Tibial artery (tissue), 4 donors: ENCODE data around the gene C2CD2L.

Source experiments
- DNase-seq, 2 donors: peaks; one replicate each; pipeline ENCODE4 v3.0.0-alpha.2; 2019
- H3K27ac ChIP-seq, 2 donors: fragments of 200-600 bp; sonication (generic) in 1 of 2; 1 replicate in 1 of 2; 2 replicates in 1 of 2; pipeline ENCODE4 v1.5.1; 2018 to 2019; ENCODE audit warnings: mild to moderate bottlenecking in 1 of 2
- H3K27me3 ChIP-seq, 2 donors: fragments of 200-600 bp; sonication (generic) in 1 of 2; one replicate each; pipeline versions ENCODE4 v1.5.1 to v1.6.0; 2016 to 2019
- H3K36me3 ChIP-seq, 3 donors: fragments of 200-600 bp; sonication (generic) in 2 of 3; one replicate each; pipeline ENCODE4 v1.5.1; 2016 to 2019; ENCODE audit warnings: mild to moderate bottlenecking in 2 of 3
- H3K4me1 ChIP-seq, 4 donors: fragments of 200-600 bp; sonication (generic) in 2 of 4; 1 replicate in 3 of 4; 2 replicates in 1 of 4; pipeline ENCODE4 v1.5.1; 2016 to 2019
- H3K4me3 ChIP-seq, 2 donors: fragments of 200-600 bp; sonication (generic) in 1 of 2; 1 replicate in 1 of 2; 2 replicates in 1 of 2; pipeline ENCODE4 v1.5.1; 2018 to 2019; ENCODE audit warnings: mild to moderate bottlenecking in 2 of 2
- H3K9me3 ChIP-seq, 3 donors: fragments of 200-600 bp; sonication (generic) in 1 of 3; one replicate each; pipeline ENCODE4 v1.5.1; 2016 to 2019
- intact Hi-C: fragments of 100-400 bp; cut with DNase I; formaldehyde crosslinking; loops from one replicate; pipeline ENCODE4 v1.15.0; 2023; ENCODE audit warnings: low total_unique reads
- TF ChIP-seq, protein P1 (sequence below), 2 experiments: fragments of 200-600 bp in 1 of 2; fragments of 450-650 bp in 1 of 2; IDR thresholded peaks; one replicate each; pipeline ENCODE4 v1.5.1; 2017 to 2019; ENCODE audit warnings: antibody characterized with exemption in 2 of 2, mild to moderate bottlenecking in 1 of 2, moderate library complexity in 1 of 2

Gene C2CD2L

DNA sequence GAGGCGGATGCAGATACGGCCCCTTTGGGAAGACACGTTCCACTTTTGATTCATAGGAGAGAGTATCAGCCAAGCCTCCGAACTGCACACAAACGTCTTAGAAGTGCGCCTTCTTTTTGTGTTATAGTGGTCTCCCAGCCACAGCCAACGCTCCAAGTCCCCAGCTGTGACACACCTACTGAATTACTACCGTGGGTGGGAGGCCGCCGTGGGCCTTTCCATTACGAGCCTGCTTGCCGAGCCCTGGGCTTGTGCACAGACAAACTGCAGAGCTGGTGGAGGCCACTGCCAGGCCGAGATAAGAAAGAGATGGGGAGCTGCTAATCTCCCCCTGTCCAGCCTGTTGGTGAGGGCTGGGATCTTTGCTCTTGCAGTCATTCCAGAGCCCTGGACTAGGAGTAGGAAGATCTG, 21.7 kb upstream of the C2CD2L start:
- Histone ChIP-seq H3K27ac (peak overlapping the region; percentile 70 to 82), H3K4me1 (peaks cover 5 to 15% (median 11%) of the 10 kb centered on the region in 4 donors), H3K4me3 (peak overlapping the region; percentile 66 to 86), H3K27me3 (no peaks in the 10 kb centered on the region), H3K36me3 (peaks cover 10 to 27% (median 22%) of the 10 kb centered on the region in 3 donors), H3K9me3 (no peaks in the 10 kb centered on the region)
- no peak for DNase-seq
- intact Hi-C loops = no loop called here
- TF ChIP-seq, protein P1, sequence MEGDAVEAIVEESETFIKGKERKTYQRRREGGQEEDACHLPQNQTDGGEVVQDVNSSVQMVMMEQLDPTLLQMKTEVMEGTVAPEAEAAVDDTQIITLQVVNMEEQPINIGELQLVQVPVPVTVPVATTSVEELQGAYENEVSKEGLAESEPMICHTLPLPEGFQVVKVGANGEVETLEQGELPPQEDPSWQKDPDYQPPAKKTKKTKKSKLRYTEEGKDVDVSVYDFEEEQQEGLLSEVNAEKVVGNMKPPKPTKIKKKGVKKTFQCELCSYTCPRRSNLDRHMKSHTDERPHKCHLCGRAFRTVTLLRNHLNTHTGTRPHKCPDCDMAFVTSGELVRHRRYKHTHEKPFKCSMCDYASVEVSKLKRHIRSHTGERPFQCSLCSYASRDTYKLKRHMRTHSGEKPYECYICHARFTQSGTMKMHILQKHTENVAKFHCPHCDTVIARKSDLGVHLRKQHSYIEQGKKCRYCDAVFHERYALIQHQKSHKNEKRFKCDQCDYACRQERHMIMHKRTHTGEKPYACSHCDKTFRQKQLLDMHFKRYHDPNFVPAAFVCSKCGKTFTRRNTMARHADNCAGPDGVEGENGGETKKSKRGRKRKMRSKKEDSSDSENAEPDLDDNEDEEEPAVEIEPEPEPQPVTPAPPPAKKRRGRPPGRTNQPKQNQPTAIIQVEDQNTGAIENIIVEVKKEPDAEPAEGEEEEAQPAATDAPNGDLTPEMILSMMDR (IDR thresholded peaks at IDR 0.05) = no peak

DNA sequence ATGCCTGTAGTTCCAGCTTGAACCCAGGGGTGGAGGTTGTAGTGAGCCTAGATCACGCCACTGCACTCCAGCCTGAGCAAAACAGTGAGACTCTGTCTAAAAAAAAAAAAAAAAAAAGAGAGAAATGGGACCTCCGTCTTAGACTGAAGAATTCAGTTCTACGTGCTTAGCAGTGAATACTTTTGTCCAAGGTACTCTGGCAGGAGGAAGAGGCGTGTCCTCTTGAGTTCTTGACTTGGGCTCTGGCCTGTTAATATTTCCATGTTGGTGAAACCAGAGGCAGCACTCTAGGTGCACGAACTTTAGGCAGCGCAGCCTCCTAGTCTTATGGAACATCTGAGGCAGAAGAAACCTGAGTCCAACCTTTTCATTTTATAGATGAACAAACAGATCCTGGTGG, 20.0 kb upstream of the C2CD2L start:
- intact Hi-C loops = no loop called here
- Histone ChIP-seq H3K4me1 (peaks cover 5 to 15% (median 11%) of the 10 kb centered on the region in 4 donors), H3K27me3 (no peaks in the 10 kb centered on the region), H3K9me3 (no peaks in the 10 kb centered on the region), H3K36me3 (peaks cover 0 to 19% (median 5%) of the 10 kb centered on the region in 3 donors), H3K4me3 (no peak overlapping the region), H3K27ac (no peak overlapping the region)
- no peak for DNase-seq
- TF ChIP-seq, protein P1 (IDR thresholded peaks at IDR 0.05) = no peak

DNA sequence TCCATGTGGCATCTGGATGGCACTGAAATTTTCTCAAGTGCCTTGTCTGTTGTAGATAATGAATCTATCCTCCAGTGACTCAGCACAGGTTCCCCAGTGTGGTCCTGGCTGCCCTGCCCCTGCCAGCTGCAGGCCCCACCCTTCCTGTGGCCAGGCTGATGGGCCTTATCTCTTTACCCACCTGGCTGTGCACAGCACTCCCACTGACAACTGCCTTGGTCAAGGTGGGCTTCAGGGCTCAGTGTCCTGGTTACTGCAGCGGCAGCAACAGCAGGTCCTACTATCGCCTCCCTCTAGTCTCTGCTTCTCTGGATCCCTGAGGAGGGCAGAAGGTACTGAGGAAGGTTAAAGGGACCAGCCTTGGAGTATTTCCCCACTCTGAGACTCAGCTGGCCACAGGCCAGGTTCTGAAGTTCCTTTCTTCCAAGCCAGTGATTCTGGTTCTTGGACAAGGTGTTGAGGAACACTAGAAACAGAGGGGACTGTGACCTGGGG, 19.4 kb upstream of the C2CD2L start:
- no peak overlapping the region for H3K4me3 ChIP-seq
- TF ChIP-seq, protein P1 (IDR thresholded peaks at IDR 0.05) = no peak
- H3K4me1 ChIP-seq = peaks cover 5 to 22% (median 17%) of the 10 kb centered on the region in 4 donors
- H3K9me3 ChIP-seq = no peaks in the 10 kb centered on the region
- no peaks in the 10 kb centered on the region for H3K27me3 ChIP-seq
- no peak for DNase-seq
- peaks cover 0 to 16% (median 0%) of the 10 kb centered on the region in 3 donors for H3K36me3 ChIP-seq
- intact Hi-C loops = no loop called here
- no peak overlapping the region for H3K27ac ChIP-seq

DNA sequence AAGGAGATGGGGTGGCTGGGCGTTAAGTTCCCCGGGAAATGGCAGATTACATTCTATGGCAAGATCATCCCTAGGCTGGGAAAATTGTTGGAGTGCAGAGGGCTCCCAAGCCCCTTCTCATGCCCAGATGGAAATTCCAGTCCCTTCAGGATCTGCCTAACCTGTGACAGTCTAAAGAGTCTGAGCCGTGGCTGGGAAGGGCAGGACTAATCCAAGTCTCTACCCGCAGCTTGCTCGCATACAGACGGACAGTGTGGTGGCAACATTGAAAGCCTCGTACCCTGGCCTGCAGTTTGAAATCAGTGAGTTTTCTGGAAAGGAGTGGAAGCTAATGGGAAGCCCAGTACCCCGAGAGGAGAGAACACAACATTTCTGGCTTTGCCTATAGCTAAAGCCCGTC, 18.7 kb upstream of the C2CD2L start:
- intact Hi-C loops = no loop called here
- H3K27ac ChIP-seq = no peak overlapping the region
- TF ChIP-seq, protein P1 (IDR thresholded peaks at IDR 0.05) = no peak

DNA sequence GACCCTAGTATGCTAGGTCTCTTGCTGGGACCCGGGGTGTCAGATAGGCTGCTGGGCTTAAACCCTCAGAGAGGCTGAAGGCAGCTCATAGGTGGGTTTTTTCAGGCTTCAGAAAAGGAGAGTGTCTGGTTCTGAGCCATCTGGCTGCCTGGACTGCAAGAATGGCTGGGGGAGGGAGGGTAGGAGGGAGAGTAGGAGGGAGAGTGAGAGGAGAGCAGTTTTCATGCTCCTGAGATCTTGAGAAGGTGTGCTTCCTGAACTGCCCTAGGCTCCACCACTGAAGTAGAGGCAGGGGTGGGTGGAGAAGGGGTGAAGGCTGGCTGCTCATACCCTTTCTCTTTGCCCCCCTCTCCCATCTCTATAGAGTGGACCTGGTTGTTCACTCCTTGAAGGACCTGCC, 17.8 kb upstream of the C2CD2L start:
- no peak for DNase-seq
- Histone ChIP-seq H3K36me3 (peaks cover 0 to 13% (median 0%) of the 10 kb centered on the region in 3 donors), H3K27ac (no peak overlapping the region), H3K27me3 (no peaks in the 10 kb centered on the region), H3K4me3 (no peak overlapping the region), H3K4me1 (peaks cover 5 to 32% (median 25%) of the 10 kb centered on the region in 4 donors), H3K9me3 (no peaks in the 10 kb centered on the region)
- intact Hi-C loops = no loop called here
- TF ChIP-seq, protein P1 (IDR thresholded peaks at IDR 0.05) = no peak

More for the DNA sequence above, 18.7 kb upstream of the C2CD2L start:
- no peak overlapping the region for H3K4me3 ChIP-seq
- H3K9me3 ChIP-seq = no peaks in the 10 kb centered on the region
- peaks cover 0 to 13% (median 0%) of the 10 kb centered on the region in 3 donors for H3K36me3 ChIP-seq
- H3K27me3 ChIP-seq = no peaks in the 10 kb centered on the region
- DNase-seq = no peak
- peaks cover 5 to 28% (median 23%) of the 10 kb centered on the region in 4 donors for H3K4me1 ChIP-seq
